A549 (cell line): Measurements from ENCODE around the gene FAM174C. TPM values are rescaled to one million over a fixed set of nuclear protein-coding genes. Genes with fewer than 3 reads are reported as not detected.

Experiments used
- ATAC-seq, 2 experiments: fragments of 200-7000 bp in 1 of 2; fragments of >200 bp in 1 of 2; cut with Nextera tagmentation in 1 of 2; cut with Tn5 transposase in 1 of 2; 3 replicates each; pipeline versions ENCODE4 v1.8.0 to v1.9.1; 2018 to 2020; ENCODE audit warnings: mild to moderate bottlenecking in 1 of 2, moderate library complexity in 1 of 2
- CTCF ChIA-PET: fragments of 300-600 bp; sonication (Branson Sonifier 250); formaldehyde crosslinking; extraction: SDS; loops from one replicate; lab custom pipeline; 2021; ENCODE audit warnings: antibody characterized with exemption, inconsistent platforms; lab: Yijun Ruan, JAX
- POLR2A ChIA-PET: fragments of 350-600 bp; formaldehyde crosslinking; extraction: SDS; loops from one replicate; lab custom pipeline; 2021; ENCODE audit warnings: antibody characterized with exemption, inconsistent platforms; lab: Yijun Ruan, JAX
- DNase-seq, 2 experiments: peaks; one replicate each; pipeline versions ENCODE4 v3.0.0 to v3.0.0-alpha.2; 2011 to 2016; ENCODE audit warnings: low read depth in 1 of 2, low spot score in 1 of 2
- FAIRE-seq: peaks from 2 replicates; lab custom pipeline; 2011; peaks lifted over from hg19 to GRCh38; lab: Jason Lieb, UNC
- H3K27ac ChIP-seq, 2 experiments: fragments of >200 bp; sonication (Bioruptor Twin); formaldehyde crosslinking; 3 replicates each; pipeline ENCODE4 v1.5.1; 2016 to 2017
- H3K4me1 ChIP-seq: fragments of >200 bp; sonication (Bioruptor Twin); formaldehyde crosslinking; 3 replicates; pipeline ENCODE4 v1.6.1; 2016
- H3K4me2 ChIP-seq: fragments of >200 bp; sonication (Bioruptor Twin); formaldehyde crosslinking; 3 replicates; pipeline ENCODE4 v1.6.1; 2016
- H3K4me3 ChIP-seq: fragments of >200 bp; sonication (Bioruptor Twin); formaldehyde crosslinking; 3 replicates; pipeline ENCODE4 v1.5.1; 2016
- H3K9me3 ChIP-seq: fragments of >200 bp; sonication (Bioruptor Twin); formaldehyde crosslinking; 3 replicates; pipeline ENCODE4 v1.6.1; 2016
- CEBPB ChIP-seq, 2 experiments: fragments of >200 bp in 1 of 2; sonication (Bioruptor Twin) in 1 of 2; formaldehyde crosslinking in 1 of 2; IDR thresholded peaks; 2 replicates each; pipeline ENCODE4 v1.6.1; 2012 to 2016
- CHD2 ChIP-seq: fragments of 150-350 bp; IDR thresholded peaks from 2 replicates; pipeline ENCODE4 v1.6.1; 2014; ENCODE audit warnings: low read length; ENCODE audit not compliant: partially characterized antibody
- CHD4 ChIP-seq: fragments of 200-600 bp; sonication (generic); IDR thresholded peaks from 2 replicates; pipeline ENCODE4 v1.6.1; 2016; ENCODE audit warnings: antibody characterized with exemption, mild to moderate bottlenecking, borderline replicate concordance
- EP300 ChIP-seq, 2 experiments: fragments of >200 bp; sonication (Bioruptor Twin); formaldehyde crosslinking; IDR thresholded peaks; 2 replicates in 1 of 2; 3 replicates in 1 of 2; pipeline ENCODE4 v1.6.1; 2016 to 2017
- GATA3 ChIP-seq: IDR thresholded peaks from 2 replicates; pipeline ENCODE4 v1.6.1; 2012; ENCODE audit warnings: borderline replicate concordance
- HEYL ChIP-seq: fragments of 250-450 bp; sonication (Bioruptor Pico); IDR thresholded peaks from 2 replicates; pipeline ENCODE4 v1.8.0; 2021; ENCODE audit warnings: mild to moderate bottlenecking, moderate library complexity
- HOXA7 ChIP-seq: fragments of 250-450 bp; sonication (Bioruptor Pico); IDR thresholded peaks from 2 replicates; pipeline ENCODE4 v1.5.0; 2020; ENCODE audit warnings: mild to moderate bottlenecking, moderate library complexity
- NPAS2 ChIP-seq: fragments of 250-450 bp; sonication (Bioruptor Pico); IDR thresholded peaks from 2 replicates; pipeline ENCODE4 v1.8.0; 2022; ENCODE audit warnings: mild to moderate bottlenecking, moderate library complexity, borderline replicate concordance
- PBX3 ChIP-seq: IDR thresholded peaks from 2 replicates; pipeline ENCODE4 v1.6.1; 2012
- RAD21 ChIP-seq, 2 experiments: fragments of >200 bp in 1 of 2; sonication (Bioruptor Twin) in 1 of 2; formaldehyde crosslinking in 1 of 2; IDR thresholded peaks in 1 of 2; conservative IDR thresholded peaks in 1 of 2; 2 replicates in 1 of 2; 3 replicates in 1 of 2; pipeline ENCODE4 v1.6.1; 2012 to 2018; ENCODE audit warnings: inconsistent platforms in 1 of 2
- RCOR1 ChIP-seq: fragments of 150-350 bp; IDR thresholded peaks from 2 replicates; pipeline ENCODE4 v1.6.1; 2014; ENCODE audit warnings: antibody characterized with exemption, low read length, low read depth
- RNF2 ChIP-seq: fragments of 200-600 bp; sonication (generic); IDR thresholded peaks from 2 replicates; pipeline ENCODE4 v1.6.1; 2016; ENCODE audit warnings: low read depth, mild to moderate bottlenecking, antibody characterized with exemption, moderate library complexity, borderline replicate concordance
- SMC3 ChIP-seq: fragments of >200 bp; sonication (Bioruptor Twin); formaldehyde crosslinking; IDR thresholded peaks from 3 replicates; pipeline ENCODE4 v1.6.1; 2018; ENCODE audit warnings: inconsistent platforms
- TFCP2L1 ChIP-seq: fragments of 250-450 bp; sonication (Bioruptor Pico); IDR thresholded peaks from 2 replicates; pipeline ENCODE4 v1.5.0; 2021; ENCODE audit warnings: mild to moderate bottlenecking
- TP53 ChIP-seq: fragments of 250-450 bp; sonication (Bioruptor Pico); IDR thresholded peaks from 2 replicates; pipeline ENCODE4 v1.5.0; 2021; ENCODE audit warnings: mild to moderate bottlenecking, moderate library complexity
- ZC3H11A ChIP-seq: fragments of 450-650 bp; IDR thresholded peaks from 2 replicates; pipeline ENCODE4 v1.6.1; 2014; ENCODE audit warnings: antibody characterized with exemption, mild to moderate bottlenecking
- ZNF302 ChIP-seq: fragments of 250-450 bp; sonication (Bioruptor Pico); IDR thresholded peaks from 2 replicates; pipeline ENCODE4 v1.9.0; 2021; ENCODE audit warnings: inconsistent platforms, mild to moderate bottlenecking, moderate library complexity
- WGBS: methylation state at CpG from one replicate; pipeline ENCODE4 v1.1.6; 2017; ENCODE audit errors: missing lambda C conversion rate; 5-methylcytosine and 5-hydroxymethylcytosine counted together
- polyA plus RNA-seq, 4 experiments: library from polyadenylated mRNA; depleted of rRNA in 3 of 4; stranded (reverse); fragments of >200 nt; fragmentation: RNase III in 1 of 4; extraction: RNeasy Plus Mini Kit Qiagen cat#74134 plus additional on column Dnase treatment in 1 of 4; gene quantifications; 2 replicates in 3 of 4; 3 replicates in 1 of 4; pipeline ENCODE4 v1.2.3, GENCODE V29; 2011 to 2017
- TF ChIP-seq, protein P1 (sequence below): fragments of 150-350 bp; IDR thresholded peaks from 2 replicates; pipeline ENCODE4 v1.6.1; 2014; ENCODE audit warnings: low read depth, mild to moderate bottlenecking, low read length

Gene FAM174C
- polyA plus RNA-seq, 2 of the 4 experiments (the other 2 are of a cell fraction): 24.8 to 37.1 TPM

GRCh38 chr19:1266916-1267476 lies 8.3 kb upstream of the FAM174C start (continued):
- TF ChIP-seq HOXA7 (CRISPR knock-in tag): no peak
- TF ChIP-seq TFCP2L1: no peak
- peak; percentile 67 to 86; a peak in 4 of 5 replicates for TF ChIP-seq RAD21 (conservative IDR thresholded peaks at IDR 0.05 in 1 of 2, IDR thresholded peaks at IDR 0.05 in 1 of 2)
- TF ChIP-seq TP53 (CRISPR knock-in tag): 0 out of 2 replicates have a peak, but pooled peaks have one; percentile 14
- TF ChIP-seq CHD2: no peak
- TF ChIP-seq RCOR1: no peak
- TF ChIP-seq ZC3H11A: no peak
- no peak for TF ChIP-seq NPAS2 (CRISPR knock-in tag)
- TF ChIP-seq HEYL (CRISPR knock-in tag): no peak
- peak; percentile 87 for TF ChIP-seq SMC3
- TF ChIP-seq RNF2: no peak

DNA sequence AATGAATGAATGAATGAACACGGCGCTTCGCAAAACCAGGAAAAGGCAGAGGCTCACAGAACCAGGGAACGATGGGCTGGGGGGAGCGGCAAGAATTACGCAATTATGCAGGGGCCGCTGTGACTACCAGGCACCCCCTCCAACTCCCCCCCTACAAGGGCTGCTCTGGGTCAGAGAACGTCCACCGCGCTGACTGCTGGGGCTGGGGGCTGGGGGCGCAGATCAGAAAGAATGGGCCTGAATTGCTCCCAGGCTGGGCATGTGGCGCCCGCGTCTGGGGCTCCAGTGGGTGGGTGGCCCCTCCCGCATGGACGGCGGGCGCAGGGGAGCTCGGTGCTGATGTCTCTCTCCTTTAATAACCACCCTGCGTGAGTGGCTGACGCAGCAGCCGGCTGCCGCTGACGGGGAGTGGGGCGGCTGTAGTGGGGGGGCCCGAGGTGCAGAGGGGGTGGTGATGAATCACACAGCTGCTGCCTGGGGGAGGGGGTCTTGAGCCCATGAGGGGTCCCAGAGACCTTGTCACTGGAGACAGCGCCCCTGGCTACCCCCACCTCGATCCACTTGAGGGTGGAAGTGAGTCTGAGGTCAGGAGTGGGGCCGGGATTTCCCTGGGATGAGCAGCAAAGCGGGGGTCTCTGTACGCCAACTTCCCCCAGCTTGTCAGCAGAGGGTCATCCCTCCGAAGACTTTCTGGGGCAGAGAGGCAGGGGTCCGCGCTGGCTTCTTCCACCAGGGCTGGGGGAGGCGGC lies 7.7 kb upstream of the FAM174C start:
- Histone ChIP-seq H3K4me3 (peak overlapping the region; percentile 53), H3K9me3 (no peaks in the 10 kb centered on the region), H3K4me2 (peak overlapping the region; percentile 95), H3K4me1 (peaks cover 69% of the 10 kb centered on the region), H3K27ac (peak overlapping the region; percentile 90 to 100; a peak in 5 of 6 replicates)
- 34% methylated on average over 24 of the region's 35 CpGs for WGBS
- FAIRE-seq (no peak), DNase-seq (no peak), ATAC-seq (no peak)
- POLR2A ChIA-PET: interaction anchor here (3.8 kb wide), 1 partner anchor 24 kb away, joined by 42 read pairs; no protein-coding TSS in a partner anchor
- CTCF ChIA-PET: interaction anchor here (0.6 to 18.7 kb wide), 9 partner anchors 12 to 168 kb away, joined by 3 to 500 read pairs (median 8); partner anchors contain the start of gene ATP5F1D
- no peak for TF ChIP-seq ZNF302 (CRISPR knock-in tag)
- TF ChIP-seq CHD4: no peak
- TF ChIP-seq TFCP2L1: no peak
- TF ChIP-seq EP300 (IDR thresholded peaks at IDR 0.05): no peak
- TF ChIP-seq HEYL (CRISPR knock-in tag): no peak
- TF ChIP-seq, protein P1, sequence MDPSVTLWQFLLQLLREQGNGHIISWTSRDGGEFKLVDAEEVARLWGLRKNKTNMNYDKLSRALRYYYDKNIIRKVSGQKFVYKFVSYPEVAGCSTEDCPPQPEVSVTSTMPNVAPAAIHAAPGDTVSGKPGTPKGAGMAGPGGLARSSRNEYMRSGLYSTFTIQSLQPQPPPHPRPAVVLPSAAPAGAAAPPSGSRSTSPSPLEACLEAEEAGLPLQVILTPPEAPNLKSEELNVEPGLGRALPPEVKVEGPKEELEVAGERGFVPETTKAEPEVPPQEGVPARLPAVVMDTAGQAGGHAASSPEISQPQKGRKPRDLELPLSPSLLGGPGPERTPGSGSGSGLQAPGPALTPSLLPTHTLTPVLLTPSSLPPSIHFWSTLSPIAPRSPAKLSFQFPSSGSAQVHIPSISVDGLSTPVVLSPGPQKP: no peak
- TF ChIP-seq PBX3: 0 out of 2 replicates have a peak, but pooled peaks have one; percentile 27
- TF ChIP-seq CEBPB (IDR thresholded peaks at IDR 0.05): peak in 1 of 2 experiments; percentile 83; a peak in 2 of 4 replicates
- TF ChIP-seq GATA3: no peak

DNA sequence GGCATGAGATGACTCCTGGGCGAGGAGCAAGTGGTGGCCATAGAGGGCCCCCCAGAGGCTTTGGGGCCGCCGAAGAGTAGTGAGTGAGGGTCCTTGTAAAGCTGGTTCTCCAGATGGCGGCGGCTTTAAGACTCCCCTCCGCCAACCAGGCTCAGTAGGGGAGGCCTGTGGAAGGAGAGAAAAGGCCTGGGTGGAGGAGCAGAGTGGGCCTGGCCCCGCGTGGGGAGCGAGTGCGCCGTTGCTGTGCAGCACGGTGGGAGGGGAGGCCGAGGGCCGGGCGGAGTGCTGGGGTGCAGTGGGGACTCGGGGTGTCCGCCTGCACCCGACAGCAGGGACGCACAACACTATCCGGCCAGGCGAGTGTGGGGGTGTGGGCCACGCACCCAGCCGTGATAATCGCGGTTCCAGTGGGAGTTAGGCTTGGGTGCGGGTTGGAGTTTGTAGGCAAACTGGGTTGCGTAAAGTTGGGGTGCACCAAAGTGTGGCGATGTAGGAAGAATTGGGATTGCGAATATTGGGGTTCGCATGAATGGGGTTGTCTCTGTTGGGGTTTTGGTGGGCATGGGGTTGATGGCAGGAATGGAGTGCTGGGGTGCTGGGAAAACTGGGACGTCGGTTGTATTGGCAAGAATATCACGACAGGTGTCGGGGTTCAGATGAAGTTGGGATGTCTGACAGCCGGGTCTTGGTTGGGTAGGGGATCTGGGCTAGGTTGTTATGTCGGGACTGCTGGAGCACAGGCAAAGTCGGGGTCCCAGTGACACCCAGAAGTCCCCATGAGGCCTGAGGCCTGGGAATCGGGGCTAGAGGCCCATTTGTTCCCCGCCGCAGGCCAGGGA lies 6.9 kb upstream of the FAM174C start:
- no peak for DNase-seq
- ChIA-PET CTCF (interaction anchor here (1.2 to 18.7 kb wide), 5 partner anchors 11 to 48 kb away, joined by 3 to 500 read pairs (median 16); partner anchors contain the start of gene ATP5F1D), POLR2A (interaction anchor here (0.6 to 3.8 kb wide), 24 partner anchors 8 to 593 kb away, joined by 3 to 98 read pairs (median 5); partner anchors contain the start of genes ABCA7, ATP5F1D, RNU6-2 and WDR18)
- H3K4me2 ChIP-seq: peak overlapping the region; percentile 95
- H3K9me3 ChIP-seq: no peaks in the 10 kb centered on the region
- no peak overlapping the region for H3K4me3 ChIP-seq
- TF ChIP-seq CEBPB (IDR thresholded peaks at IDR 0.05) (0 out of 4 replicates have a peak, but pooled peaks of 1 of the 2 experiments have one; percentile 9), HEYL (CRISPR knock-in tag) (no peak)
- peak overlapping the region; percentile 55 to 100; a peak in 4 of 6 replicates for H3K27ac ChIP-seq
- peaks cover 61% of the 10 kb centered on the region for H3K4me1 ChIP-seq
- no peak for ATAC-seq
- 79% methylated on average over 37 of the region's 40 CpGs for WGBS
- FAIRE-seq: no peak
